Mesothelial cell of epicardium (in vitro differentiated cells): ENCODE measurements around the gene TRIM17. TPM values are rescaled to one million over a fixed set of nuclear protein-coding genes. Genes with fewer than 3 reads are reported as not detected.
A peak's percentile ranks its signal among the peaks of the same experiment; 100 is the strongest.

Experiments
- DNase-seq, 2 experiments: peaks; one replicate each; pipeline ENCODE4 v3.0.0; 2021; ENCODE audit warnings: low spot score in 2 of 2; ENCODE audit not compliant: unreplicated experiment in 2 of 2
- H3K27ac Mint-ChIP-seq: 2 replicates; pipeline ENCODE4 v1.8.0; 2021; ENCODE audit warnings: mixed read lengths
- H3K27me3 Mint-ChIP-seq: 2 replicates; pipeline ENCODE4 v1.8.0; 2021; ENCODE audit warnings: low read depth, mixed read lengths
- H3K36me3 Mint-ChIP-seq: 2 replicates; pipeline ENCODE4 v1.8.0; 2021; ENCODE audit warnings: mixed read lengths
- H3K4me1 Mint-ChIP-seq: 2 replicates; pipeline ENCODE4 v1.8.0; 2021; ENCODE audit warnings: mixed read lengths
- H3K4me3 Mint-ChIP-seq: 2 replicates; pipeline ENCODE4 v1.8.0; 2021; ENCODE audit warnings: mild to moderate bottlenecking, moderate library complexity, mixed read lengths
- H3K9me3 Mint-ChIP-seq: 2 replicates; pipeline ENCODE4 v1.8.0; 2021; ENCODE audit warnings: mixed read lengths
- CTCF ChIP-seq: fragments of 200-600 bp; sonication (generic); IDR thresholded peaks from one replicate; pipeline ENCODE4 v1.5.0; 2021; ENCODE audit warnings: antibody characterized with exemption; ENCODE audit not compliant: unreplicated experiment
- total RNA-seq: library from RNA; stranded (reverse); gene quantifications from 3 replicates; pipeline ENCODE4 v1.2.1, GENCODE V29; 2021

Gene TRIM17
- total RNA-seq, 1 donor from 2014 or later = 30.6 TPM

DNA sequence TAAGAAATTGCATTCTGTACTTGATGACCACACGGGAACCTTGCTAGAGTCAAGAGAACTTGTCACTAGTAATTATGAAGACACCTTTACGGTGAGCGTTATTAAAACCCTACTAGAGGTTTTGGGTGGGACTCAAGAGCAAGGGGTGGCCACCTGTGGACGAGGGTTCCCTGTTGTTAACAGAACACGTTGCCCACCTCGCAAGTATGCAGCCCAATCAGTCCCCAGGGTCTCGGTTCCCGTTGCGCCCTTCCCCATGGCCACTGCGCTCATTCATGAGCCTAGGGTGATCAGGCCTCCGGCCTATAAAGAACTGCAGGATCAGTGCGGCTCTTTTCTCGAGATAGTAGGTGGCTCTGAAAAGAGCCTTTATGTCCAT lies 40.3 kb upstream of the TRIM17 start:
- H3K9me3 Mint-ChIP-seq = no peaks in the 10 kb centered on the region
- DNase-seq = no peak
- H3K27ac Mint-ChIP-seq = peak overlapping the region; percentile 98
- peaks cover 16% of the 10 kb centered on the region for H3K27me3 Mint-ChIP-seq
- no peaks in the 10 kb centered on the region for H3K36me3 Mint-ChIP-seq
- peak overlapping the region; percentile 94 for H3K4me3 Mint-ChIP-seq
- no peak for TF ChIP-seq CTCF
- peaks cover 30% of the 10 kb centered on the region for H3K4me1 Mint-ChIP-seq

DNA sequence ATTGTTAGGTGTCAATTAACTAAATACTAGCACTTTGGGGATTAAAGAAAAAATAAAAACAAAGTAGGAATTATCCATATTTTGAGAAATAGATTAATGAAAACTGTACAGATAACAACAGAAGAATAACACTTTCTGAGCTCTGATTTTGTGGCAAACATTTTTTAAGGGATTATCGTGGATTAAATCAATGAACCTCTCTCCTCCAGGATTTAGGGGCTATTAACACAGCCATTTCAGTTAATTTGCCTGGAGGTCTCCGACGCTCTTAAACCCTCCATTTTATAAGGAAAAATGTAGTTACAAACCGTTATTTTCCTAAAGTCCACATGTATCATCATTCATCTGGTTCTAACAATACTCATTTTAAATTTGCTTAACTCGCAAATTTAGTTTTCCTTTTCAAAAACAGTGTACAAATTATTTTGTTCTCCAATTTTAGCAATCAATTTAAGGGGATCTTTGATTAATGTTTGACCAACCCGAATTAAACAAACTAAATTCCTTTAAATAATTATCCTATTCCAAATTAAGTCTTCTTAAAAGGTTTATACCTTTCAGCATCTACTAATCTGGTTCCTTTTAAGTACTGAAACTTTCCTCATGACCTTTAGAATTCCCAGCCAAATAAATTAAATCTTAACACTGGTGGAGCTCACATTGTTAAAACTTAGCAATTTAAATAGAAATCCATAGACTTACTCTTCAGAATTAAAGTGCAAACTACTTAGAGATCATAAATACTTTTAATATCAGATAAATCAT lies 39.8 kb upstream of the TRIM17 start:
- Mint-ChIP-seq H3K4me1 (peaks cover 30% of the 10 kb centered on the region), H3K36me3 (no peaks in the 10 kb centered on the region), H3K9me3 (no peaks in the 10 kb centered on the region), H3K27me3 (peaks cover 12% of the 10 kb centered on the region), H3K27ac (peak overlapping the region; percentile 98), H3K4me3 (peak overlapping the region; percentile 94)
- DNase-seq = no peak
- no peak for TF ChIP-seq CTCF

GRCh38 chr1:228455715-228456114 lies 39.1 kb upstream of the TRIM17 start:
- no peak for TF ChIP-seq CTCF
- Mint-ChIP-seq H3K36me3 (no peaks in the 10 kb centered on the region), H3K27me3 (peaks cover 5% of the 10 kb centered on the region), H3K4me3 (peak overlapping the region; percentile 36), H3K9me3 (no peaks in the 10 kb centered on the region), H3K27ac (peak overlapping the region; percentile 26), H3K4me1 (peaks cover 30% of the 10 kb centered on the region)
- no peak for DNase-seq

DNA sequence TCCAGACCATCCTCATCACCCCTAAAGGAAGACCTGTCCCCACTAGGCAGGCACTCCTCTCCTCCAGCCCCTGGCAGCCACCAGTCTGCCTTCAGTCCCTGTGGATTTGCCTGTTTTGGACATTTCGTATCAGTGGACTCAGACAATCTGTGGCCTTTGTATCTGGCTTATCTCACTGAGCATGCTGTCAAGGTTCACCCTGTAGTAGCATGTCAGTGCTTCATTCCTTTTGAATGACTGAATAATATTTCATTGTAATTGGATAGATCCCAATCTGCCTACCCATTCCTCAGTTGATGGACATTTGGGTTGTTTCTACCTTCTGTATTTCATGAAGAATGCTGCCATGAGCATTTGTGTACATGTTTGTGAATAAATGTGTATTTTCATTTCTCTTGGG lies 37.6 kb upstream of the TRIM17 start:
- Mint-ChIP-seq H3K27ac (peak overlapping the region; percentile 50), H3K4me3 (no peak overlapping the region)
- TF ChIP-seq CTCF = no peak

DNA sequence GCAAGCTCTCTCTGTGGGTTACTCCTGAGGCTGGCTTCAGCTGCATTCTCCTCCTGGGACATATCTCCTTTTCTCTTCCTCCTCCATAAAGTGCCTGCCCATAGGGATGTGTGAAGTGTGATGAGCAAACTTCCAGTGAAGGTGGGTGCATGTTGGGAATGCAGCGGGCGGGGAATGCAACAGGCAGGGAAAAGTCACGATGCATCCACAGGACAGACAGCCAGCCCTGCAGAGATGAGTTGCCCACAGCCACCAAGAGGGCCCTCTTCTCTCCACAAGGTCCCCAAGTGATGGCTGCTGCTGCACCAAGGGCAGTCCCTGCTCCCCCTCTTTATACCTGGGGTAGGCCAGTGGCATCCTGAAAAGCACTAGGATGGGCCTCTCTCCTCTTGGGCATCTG lies 37.0 kb upstream of the TRIM17 start:
- Mint-ChIP-seq H3K4me3 (no peak overlapping the region), H3K4me1 (peaks cover 26% of the 10 kb centered on the region), H3K27ac (no peak overlapping the region), H3K36me3 (no peaks in the 10 kb centered on the region), H3K9me3 (no peaks in the 10 kb centered on the region), H3K27me3 (no peaks in the 10 kb centered on the region)
- no peak for DNase-seq
- TF ChIP-seq CTCF = no peak

More for the DNA sequence above, 37.6 kb upstream of the TRIM17 start:
- peaks cover 1% of the 10 kb centered on the region for H3K27me3 Mint-ChIP-seq
- no peaks in the 10 kb centered on the region for H3K36me3 Mint-ChIP-seq
- DNase-seq = no peak
- peaks cover 28% of the 10 kb centered on the region for H3K4me1 Mint-ChIP-seq
- H3K9me3 Mint-ChIP-seq = no peaks in the 10 kb centered on the region
